ENCODE measurements around the gene EPS15. TPM values are rescaled to one million over a fixed set of nuclear protein-coding genes. Genes with fewer than 3 reads are reported as not detected.

EPS15 gene
- total and polyA plus RNA-seq, 9 of the 15 experiments (the other 6 are each of a cell fraction or from before 2014, with no cell fraction given), result 23.1 to 69.0 (median 41.7) TPM

GRCh38 chr1:51373898-51374297 lies 145.2 kb downstream of the EPS15 start (continued):
- TF ChIP-seq ZNF407 (IDR thresholded peaks at IDR 0.05; ENCODE audit: low read depth) (no peak), ZNF224 (CRISPR knock-in tag; IDR thresholded peaks at IDR 0.05) (no peak), EP300 (IDR thresholded peaks at IDR 0.05; ENCODE audit: low read length) (no peak), ZNF3 (CRISPR knock-in tag; IDR thresholded peaks at IDR 0.05) (no peak), MYBL2 (IDR thresholded peaks at IDR 0.05; ENCODE audit: low read depth) (no peak), MYBL2 (CRISPR knock-in tag; IDR thresholded peaks at IDR 0.05; ENCODE audit: borderline replicate concordance) (no peak), ZNF316 (IDR thresholded peaks at IDR 0.05) (no peak)

Measured in K562 (cell line).